ENCODE results near the gene USP6NL. TPM values are rescaled to one million over a fixed set of nuclear protein-coding genes. Genes with fewer than 3 reads are reported as not detected.

USP6NL gene
- total and polyA plus RNA-seq, 10 of the 15 experiments (the other 5 are each of a cell fraction or from before 2014, with no cell fraction given), result 4.0 to 27.7 (median 18.2) TPM

GRCh38 chr10:11553773-11554381 lies 57.6 kb downstream of the USP6NL start (continued):
- no peak for TF ChIP-seq BCLAF1 (IDR thresholded peaks at IDR 0.05)
- no peak for TF ChIP-seq ZZZ3 (IDR thresholded peaks at IDR 0.05; ENCODE audit: control insufficient read depth, insufficient read length, low read depth)
- TF ChIP-seq CEBPB (IDR thresholded peaks at IDR 0.05; ENCODE audit: borderline replicate concordance in 1 of 2, low read depth in 2 of 2, low read length in 2 of 2), result no peak
- no peak for TF ChIP-seq STAT1 (conservative IDR thresholded peaks at IDR 0.05)
- no peak for TF ChIP-seq JUND (IDR thresholded peaks at IDR 0.05; ENCODE audit: low read depth, low read length)
- TF ChIP-seq ZSCAN29 (IDR thresholded peaks at IDR 0.05), result no peak
- no peak for TF ChIP-seq BCL3 (IDR thresholded peaks at IDR 0.05; ENCODE audit: borderline replicate concordance, insufficient read depth, low read depth, low read length, poor library complexity, severe bottlenecking)
- TF ChIP-seq USF2 (IDR thresholded peaks at IDR 0.05; ENCODE audit: borderline replicate concordance, low read depth, low read length), result no peak

Data from GM12878 (cell line).